ENCODE results near the gene IL25. TPM values are rescaled to one million over a fixed set of nuclear protein-coding genes. Genes with fewer than 3 reads are reported as not detected.
"Not testable (repeated sequence)": the region's sequence is repeated elsewhere in the genome, so short reads cannot be mapped to it uniquely, and the experiment has no call there.

IL25 gene
- total RNA-seq, 4 donors from 2014 or later = not detected

- Histone ChIP-seq H3K9me3 (no peaks in the 10 kb centered on the region), H3K4me1 (no peaks in the 10 kb centered on the region), H3K27ac (no peak overlapping the region), H3K36me3 (no peaks in the 10 kb centered on the region), H3K4me3 (no peak overlapping the region), H3K27me3 (peaks cover 0 to 5% (median 0%) of the 10 kb centered on the region in 4 donors)
- 80 to 91% methylated on average over 5 to 6 of the region's 6 CpGs for WGBS, 2 donors
- no peak for TF ChIP-seq POLR2A (IDR thresholded peaks at IDR 0.05)
- TF ChIP-seq, protein P1, sequence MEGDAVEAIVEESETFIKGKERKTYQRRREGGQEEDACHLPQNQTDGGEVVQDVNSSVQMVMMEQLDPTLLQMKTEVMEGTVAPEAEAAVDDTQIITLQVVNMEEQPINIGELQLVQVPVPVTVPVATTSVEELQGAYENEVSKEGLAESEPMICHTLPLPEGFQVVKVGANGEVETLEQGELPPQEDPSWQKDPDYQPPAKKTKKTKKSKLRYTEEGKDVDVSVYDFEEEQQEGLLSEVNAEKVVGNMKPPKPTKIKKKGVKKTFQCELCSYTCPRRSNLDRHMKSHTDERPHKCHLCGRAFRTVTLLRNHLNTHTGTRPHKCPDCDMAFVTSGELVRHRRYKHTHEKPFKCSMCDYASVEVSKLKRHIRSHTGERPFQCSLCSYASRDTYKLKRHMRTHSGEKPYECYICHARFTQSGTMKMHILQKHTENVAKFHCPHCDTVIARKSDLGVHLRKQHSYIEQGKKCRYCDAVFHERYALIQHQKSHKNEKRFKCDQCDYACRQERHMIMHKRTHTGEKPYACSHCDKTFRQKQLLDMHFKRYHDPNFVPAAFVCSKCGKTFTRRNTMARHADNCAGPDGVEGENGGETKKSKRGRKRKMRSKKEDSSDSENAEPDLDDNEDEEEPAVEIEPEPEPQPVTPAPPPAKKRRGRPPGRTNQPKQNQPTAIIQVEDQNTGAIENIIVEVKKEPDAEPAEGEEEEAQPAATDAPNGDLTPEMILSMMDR (IDR thresholded peaks at IDR 0.05) = no peak
- intact Hi-C loops (cut with DNase I) = no loop called here
- DNase-seq = no peak
These were observed 51.0 kb downstream of the IL25 start for GRCh38 chr14:23423657-23424056.

GRCh38 chr14:23425169-23425568, 52.6 kb downstream of the IL25 start:
- TF ChIP-seq POLR2A (IDR thresholded peaks at IDR 0.05) = no peak
- Histone ChIP-seq H3K36me3 (no peaks in the 10 kb centered on the region), H3K27me3 (no peaks in the 10 kb centered on the region), H3K4me3 (no peak overlapping the region), H3K27ac (no peak overlapping the region), H3K4me1 (no peaks in the 10 kb centered on the region), H3K9me3 (no peaks in the 10 kb centered on the region)
- 44 to 72% methylated on average over 2 to 4 of the region's 10 CpGs for WGBS, 2 donors
- intact Hi-C loops (cut with DNase I) = no loop called here
- DNase-seq = no peak

- H3K27ac ChIP-seq; H3K4me3 ChIP-seq; H3K4me1 ChIP-seq; H3K27me3 ChIP-seq; H3K9me3 ChIP-seq; DNase-seq; H3K36me3 ChIP-seq; intact Hi-C loops (cut with DNase I): not testable (repeated sequence)
- WGBS, 2 donors = 74 to 92% methylated on average over 3 to 6 of the region's 6 CpGs
These were observed 53.2 kb downstream of the IL25 start for GRCh38 chr14:23425798-23426197.

Small RNA genes within 50 kb of the gene (small RNA-seq; reads per million reads assigned to genes)
- gene MIR208A = 0 reads per million in 4 donors
- gene MIR208B = 0 reads per million in 4 donors

Other genes starting within 250 kb of the IL25 start
- 10 to 100 TPM; 22.2 to 58.0 (median 39.8) TPM for gene SLC7A8, start 189.1 kb upstream of the IL25 start, total RNA-seq
- gene RNF212B, start 134.9 kb upstream of the IL25 start, total RNA-seq = not detected
- 10 to 100 TPM in 1 of 4 donors, 1 to 10 TPM in 3; 7.9 to 10.6 (median 9.5) TPM for gene HOMEZ, start 86.7 kb upstream of the IL25 start, total RNA-seq
- gene PPP1R3E, start 70.0 kb upstream of the IL25 start, total RNA-seq = 1 to 10 TPM; 1.7 to 7.1 (median 3.4) TPM
- 10 to 100 TPM; 36.7 to 57.8 (median 47.4) TPM for gene BCL2L2, start 66.0 kb upstream of the IL25 start, total RNA-seq
- 10 to 100 TPM; 28.2 to 63.8 (median 51.3) TPM for gene PABPN1, start 51.4 kb upstream of the IL25 start, total RNA-seq
- 1 to 10 TPM in 3 of 4 donors, under 1 TPM in 1; 0.88 to 9.2 (median 3.3) TPM for gene SLC22A17, start 19.9 kb upstream of the IL25 start, total RNA-seq
- gene EFS, start 7.6 kb upstream of the IL25 start, total RNA-seq = 10 to 100 TPM; 17.8 to 34.4 (median 20.9) TPM
- not detected for gene CMTM5, start 4.2 kb downstream of the IL25 start, total RNA-seq
- gene MYH6, start 35.5 kb downstream of the IL25 start, total RNA-seq = not detected
- not detected for gene MYH7, start 62.9 kb downstream of the IL25 start, total RNA-seq
- gene NGDN, start 96.9 kb downstream of the IL25 start, total RNA-seq = 10 to 100 TPM in 3 of 4 donors, 1 to 10 TPM in 1; 9.5 to 43.3 (median 35.3) TPM
- under 1 TPM; under 0.01 to 0.42 (median 0.20) TPM for gene ZFHX2, start 179.0 kb downstream of the IL25 start, total RNA-seq
- 10 to 100 TPM in 3 of 4 donors, 1 to 10 TPM in 1; 8.1 to 15.1 (median 13.8) TPM for gene THTPA, start 183.5 kb downstream of the IL25 start, total RNA-seq
- gene AP1G2, start 195.0 kb downstream of the IL25 start, total RNA-seq = 100 to 1,000 TPM in 1 of 4 donors, 10 to 100 TPM in 3; 58.0 to 116 (median 68.6) TPM
- gene JPH4, start 206.0 kb downstream of the IL25 start, total RNA-seq = 1 to 10 TPM in 1 of 4 donors, under 1 TPM in 1, not detected in 2; 0.21 to 2.7 TPM